Peyer's patch (tissue), 4 donors: ENCODE data around the gene MXRA8.

ENCODE experiments used
- POLR2A ChIP-seq, 2 donors: fragments of 450-650 bp; IDR thresholded peaks; one replicate each; pipeline ENCODE4 v1.5.1; 2017; ENCODE audit warnings: antibody characterized with exemption in 2 of 2, mild to moderate bottlenecking in 2 of 2, moderate library complexity in 2 of 2
- TF ChIP-seq, protein P1 (sequence below), 6 experiments: fragments of 450-650 bp in 4 of 6; fragments of 200-600 bp in 2 of 6; sonication (generic) in 1 of 6; IDR thresholded peaks; one replicate each; pipeline ENCODE4 v1.5.1; 2017 to 2019; ENCODE audit warnings: antibody characterized with exemption in 6 of 6, mild to moderate bottlenecking in 3 of 6, moderate library complexity in 1 of 6

DNA sequence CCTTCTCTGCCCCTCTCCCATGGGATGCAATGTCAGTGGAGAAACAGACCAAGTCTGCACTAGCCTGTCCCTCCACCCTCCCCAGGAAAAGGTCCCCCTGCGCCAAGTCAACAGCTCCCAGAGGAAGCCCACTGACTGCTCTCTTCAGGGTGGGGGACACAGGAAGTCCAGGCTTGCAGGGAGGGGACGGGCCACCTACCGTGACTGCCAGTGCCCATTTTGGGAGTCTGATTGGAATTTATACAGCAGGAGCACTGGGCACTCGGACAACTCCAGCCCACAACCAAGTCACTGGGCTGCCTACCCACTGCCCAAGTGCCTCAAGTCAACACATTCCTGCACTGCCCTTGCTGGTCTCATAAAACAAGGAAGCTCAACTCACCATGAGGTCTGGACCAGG, 34.7 kb upstream of the MXRA8 start:
- TF ChIP-seq, protein P1, sequence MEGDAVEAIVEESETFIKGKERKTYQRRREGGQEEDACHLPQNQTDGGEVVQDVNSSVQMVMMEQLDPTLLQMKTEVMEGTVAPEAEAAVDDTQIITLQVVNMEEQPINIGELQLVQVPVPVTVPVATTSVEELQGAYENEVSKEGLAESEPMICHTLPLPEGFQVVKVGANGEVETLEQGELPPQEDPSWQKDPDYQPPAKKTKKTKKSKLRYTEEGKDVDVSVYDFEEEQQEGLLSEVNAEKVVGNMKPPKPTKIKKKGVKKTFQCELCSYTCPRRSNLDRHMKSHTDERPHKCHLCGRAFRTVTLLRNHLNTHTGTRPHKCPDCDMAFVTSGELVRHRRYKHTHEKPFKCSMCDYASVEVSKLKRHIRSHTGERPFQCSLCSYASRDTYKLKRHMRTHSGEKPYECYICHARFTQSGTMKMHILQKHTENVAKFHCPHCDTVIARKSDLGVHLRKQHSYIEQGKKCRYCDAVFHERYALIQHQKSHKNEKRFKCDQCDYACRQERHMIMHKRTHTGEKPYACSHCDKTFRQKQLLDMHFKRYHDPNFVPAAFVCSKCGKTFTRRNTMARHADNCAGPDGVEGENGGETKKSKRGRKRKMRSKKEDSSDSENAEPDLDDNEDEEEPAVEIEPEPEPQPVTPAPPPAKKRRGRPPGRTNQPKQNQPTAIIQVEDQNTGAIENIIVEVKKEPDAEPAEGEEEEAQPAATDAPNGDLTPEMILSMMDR (IDR thresholded peaks at IDR 0.05): no peak
- TF ChIP-seq POLR2A (IDR thresholded peaks at IDR 0.05): no peak
